ENCODE results near the gene HOXA2.

Gene HOXA2

DNA sequence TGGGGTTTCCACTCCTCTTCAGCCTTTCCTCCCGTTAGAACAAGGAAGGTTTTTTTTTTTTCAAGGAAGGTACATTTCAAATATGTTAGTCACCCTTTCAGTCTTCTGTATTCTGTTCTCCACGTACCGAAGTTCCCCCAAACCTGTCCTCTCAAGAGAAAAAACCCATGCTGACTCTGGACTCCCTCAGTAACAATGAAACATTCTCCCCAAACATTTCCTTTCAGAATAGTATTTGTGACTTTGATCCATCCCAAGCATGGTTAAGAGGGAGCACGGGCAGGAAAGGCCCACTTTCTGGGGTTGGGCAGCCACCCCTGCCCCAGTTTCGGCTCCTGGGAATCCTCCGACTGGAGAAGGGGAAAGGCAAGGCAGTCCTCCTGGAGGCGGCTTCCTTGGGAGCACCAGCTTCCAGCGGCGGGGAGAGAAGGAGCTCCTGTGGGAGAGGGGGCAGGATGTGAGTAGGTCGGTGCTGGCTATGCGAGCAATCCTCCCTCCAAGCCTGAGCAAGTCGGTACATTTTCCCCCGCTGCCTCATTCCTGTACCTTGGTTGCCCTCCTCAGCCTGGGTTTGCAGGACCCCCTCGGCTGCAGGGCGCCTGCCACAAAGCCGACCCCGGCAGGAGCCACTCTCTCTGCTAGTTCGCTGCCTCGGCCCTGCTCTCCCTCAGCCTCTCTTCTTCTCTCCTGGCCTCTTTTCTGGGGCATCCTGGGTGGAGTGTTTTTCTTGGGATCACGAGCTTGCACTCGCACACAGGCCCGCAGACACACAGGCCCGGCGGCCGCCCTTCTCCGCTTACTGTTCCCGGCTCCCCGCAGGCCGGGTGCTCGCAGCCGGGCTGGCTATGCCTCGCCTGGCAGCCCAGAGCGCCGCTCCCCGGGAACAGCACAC lies 4.6 kb downstream of the HOXA2 start:
- no peak for DNase-seq

DNA sequence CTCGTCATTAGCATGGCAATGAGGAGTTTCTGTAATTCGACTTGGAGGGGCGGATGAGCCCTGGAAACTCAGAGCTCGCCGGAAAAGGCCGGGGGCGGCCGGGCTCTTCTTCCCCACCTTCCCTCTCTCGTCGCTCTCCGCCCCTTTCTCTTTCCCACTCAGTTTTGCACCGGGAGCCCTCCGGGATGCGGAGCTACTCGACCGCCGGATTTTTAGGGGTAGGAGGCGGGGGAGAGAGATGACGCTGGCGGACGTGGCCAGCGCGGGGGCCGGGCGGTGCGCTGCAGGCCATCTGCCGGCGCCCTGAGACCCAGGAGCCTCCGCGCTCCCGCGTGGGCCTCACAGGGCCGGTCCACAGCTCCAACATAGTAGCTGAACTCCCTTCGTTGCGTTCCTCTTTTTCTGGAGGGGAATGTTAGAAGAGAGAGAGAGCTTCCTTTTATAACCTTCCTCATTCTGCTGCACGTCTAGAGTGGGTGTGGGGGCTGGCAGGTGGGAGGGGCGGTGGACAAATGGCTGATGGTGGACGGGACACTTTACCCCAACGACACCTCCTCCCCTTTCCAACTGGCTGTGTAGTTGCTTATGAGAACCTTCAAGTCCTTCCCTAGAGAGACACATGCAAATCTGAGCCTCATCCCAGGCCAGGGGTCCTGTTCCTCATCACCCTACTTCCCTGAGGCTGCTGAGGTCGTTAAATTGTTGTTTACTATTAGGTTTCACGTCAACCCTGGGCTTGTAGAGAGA lies 5.5 kb downstream of the HOXA2 start:
- DNase-seq = no peak

DNA sequence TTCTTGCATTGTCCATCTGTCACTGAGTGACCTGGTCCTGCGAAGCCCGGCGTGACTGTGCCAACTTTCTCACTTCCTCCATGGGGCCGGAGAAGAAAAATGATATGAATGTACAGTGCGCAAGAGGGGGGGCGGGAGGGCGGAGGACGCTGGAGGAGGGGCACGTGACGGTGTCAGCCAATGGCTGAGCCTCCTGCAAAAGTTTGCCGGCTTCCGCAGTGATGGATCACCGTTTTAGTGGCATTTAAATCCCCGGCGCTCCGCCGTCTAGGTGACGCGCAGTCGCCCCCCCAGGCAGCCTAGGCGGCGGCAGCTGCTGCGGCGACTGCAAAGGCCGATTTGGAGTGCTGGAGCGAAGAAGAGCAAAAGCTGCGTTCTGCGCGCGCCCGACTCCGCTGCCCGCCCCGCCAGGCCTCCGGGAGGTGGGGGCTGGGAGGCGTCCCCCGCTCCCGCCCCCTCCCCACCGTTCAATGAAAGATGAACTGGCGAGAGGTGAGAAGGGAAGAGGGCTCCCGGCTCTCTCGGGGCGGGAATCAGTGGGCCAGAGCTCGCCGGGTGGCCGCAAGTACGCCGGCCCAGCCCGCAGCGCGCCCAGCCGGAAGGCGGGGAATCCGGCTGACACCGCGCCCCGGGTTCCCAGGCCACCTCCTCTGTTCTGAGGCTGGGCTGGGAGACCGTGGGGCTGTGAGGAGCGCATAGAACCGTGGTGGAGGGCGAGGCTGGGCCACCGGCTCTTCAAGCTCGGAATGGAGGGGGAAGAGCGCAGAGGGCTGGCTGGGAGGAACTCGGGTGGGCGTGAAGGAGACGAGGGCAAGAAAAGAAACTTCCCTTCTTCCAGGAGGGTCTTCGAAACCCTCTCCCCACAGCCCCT lies 6.4 kb downstream of the HOXA2 start, which contains the start of gene HOXA1:
Gene HOXA1 (minus strand): TSS at position 104 of the 871 bp plus-strand sequence. CDS start 88 bp downstream, at position 16.
- DNase-seq = no peak

DNA sequence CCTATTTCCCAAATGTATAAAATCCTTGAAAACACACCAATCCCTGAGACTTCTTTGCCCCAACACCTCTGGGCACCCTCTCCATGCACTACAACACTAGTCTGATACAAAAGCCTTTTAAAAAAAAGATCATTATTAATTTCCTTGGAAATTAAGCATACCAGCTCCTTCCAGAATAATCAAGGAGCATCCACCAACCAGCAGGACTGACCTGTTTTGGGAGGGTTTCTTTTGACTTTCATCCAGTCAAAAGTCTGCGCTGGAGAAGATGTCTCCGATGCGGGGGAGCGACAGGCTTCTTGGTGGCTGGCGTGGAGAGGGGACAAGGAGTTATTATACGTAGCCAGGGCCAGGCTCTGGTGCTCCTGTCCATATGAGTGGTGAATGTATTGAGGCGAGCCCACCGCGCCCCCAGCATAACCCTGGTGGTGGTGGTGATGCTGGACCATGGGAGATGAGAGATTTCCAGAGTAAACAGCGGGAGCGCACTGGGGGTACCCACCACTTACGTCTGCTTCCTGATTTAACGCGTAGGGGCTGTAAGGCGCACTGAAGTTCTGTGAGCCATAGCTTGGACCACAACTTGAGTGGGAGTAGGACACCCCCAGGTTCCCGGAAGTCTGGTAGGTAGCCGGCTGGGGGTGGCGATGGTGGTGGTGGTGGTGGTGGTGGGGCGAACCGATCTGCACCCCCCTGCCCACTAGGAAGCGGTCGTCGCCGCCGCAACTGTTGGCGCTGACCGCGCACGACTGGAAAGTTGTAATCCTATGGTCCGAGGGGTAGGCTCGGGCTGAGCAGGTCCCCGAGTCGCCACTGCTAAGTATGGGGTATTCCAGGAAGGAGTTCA lies 7.2 kb downstream of the HOXA2 start:
- DNase-seq = no peak

DNA sequence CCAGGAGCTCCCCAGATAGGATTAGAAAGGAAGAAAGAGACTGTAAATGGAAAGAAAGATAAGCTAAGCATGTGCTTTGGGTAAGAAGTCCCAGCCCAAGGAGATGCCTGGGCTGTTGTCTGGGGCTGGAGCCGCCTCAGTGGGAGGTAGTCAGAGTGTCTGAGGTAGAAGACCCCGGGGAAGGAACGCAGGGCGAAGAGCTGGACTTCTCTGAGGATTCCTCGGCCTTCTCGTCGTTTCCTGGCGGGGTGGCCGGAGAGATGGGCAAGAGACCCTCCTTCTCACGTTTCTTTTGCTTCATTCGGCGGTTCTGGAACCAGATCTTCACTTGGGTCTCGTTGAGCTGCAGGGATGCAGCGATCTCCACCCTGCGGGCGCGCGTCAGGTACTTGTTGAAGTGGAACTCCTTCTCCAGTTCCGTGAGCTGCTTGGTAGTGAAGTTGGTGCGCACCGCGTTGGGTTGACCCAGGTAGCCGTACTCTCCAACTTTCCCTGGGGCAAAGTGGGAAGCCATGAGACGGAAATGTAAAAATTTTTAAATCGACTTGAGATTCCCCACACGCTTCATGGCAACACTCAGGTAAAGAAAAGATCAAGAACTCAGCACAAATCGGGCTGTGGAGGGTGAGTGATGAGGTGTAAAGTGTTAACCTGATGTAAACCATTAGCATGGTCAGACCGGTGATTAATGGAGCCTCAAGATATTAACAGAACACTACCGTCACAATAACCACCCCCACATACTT lies 8.0 kb downstream of the HOXA2 start:
- no peak for DNase-seq

DNA sequence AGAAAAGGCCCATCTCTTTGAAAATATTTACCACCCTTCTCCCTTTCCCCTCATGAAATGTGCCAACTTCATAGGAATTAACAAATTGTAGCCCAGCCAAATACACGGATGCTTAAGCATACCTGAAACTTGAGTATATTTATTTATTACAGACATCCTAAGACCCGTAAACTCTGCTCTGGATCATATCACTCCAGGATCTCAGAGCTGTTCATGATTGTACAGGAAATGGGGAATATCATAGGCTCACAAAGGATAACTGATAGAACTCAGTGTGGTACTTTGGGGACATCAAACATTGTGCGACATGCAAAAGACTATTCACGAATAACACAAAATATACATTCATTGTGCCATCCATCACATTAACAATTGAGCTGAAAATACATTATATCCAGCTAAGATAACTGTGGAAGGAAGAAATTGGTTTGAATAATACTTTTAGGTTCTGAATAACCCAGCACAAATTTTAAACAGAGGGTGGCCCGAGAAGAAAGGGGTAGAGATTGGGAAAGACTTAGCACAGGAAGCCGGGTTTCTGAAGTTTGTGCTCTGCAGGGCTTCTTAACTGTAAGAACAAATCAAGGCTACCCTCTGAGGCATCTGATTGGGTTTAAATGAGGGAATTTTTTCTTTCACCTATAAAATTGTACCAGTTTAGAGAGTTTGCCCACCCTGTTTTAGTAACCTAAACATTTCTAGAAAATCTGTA lies 9.1 kb downstream of the HOXA2 start:
- no peak for DNase-seq

DNA sequence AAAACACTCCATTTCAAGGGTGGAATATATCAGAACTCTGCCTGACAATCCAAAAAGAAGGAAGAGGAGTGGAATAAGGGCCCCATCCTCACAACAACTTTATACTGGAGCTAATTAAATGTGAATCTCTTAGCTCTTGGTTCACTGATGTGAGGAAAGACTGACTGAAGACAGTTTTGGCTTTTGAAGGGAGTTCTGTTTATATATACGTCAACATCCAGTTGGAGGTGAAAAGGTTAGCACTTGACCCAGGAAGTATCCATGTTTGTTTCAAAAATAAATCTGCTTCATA lies 9.7 kb downstream of the HOXA2 start:
- DNase-seq = no peak

DNA sequence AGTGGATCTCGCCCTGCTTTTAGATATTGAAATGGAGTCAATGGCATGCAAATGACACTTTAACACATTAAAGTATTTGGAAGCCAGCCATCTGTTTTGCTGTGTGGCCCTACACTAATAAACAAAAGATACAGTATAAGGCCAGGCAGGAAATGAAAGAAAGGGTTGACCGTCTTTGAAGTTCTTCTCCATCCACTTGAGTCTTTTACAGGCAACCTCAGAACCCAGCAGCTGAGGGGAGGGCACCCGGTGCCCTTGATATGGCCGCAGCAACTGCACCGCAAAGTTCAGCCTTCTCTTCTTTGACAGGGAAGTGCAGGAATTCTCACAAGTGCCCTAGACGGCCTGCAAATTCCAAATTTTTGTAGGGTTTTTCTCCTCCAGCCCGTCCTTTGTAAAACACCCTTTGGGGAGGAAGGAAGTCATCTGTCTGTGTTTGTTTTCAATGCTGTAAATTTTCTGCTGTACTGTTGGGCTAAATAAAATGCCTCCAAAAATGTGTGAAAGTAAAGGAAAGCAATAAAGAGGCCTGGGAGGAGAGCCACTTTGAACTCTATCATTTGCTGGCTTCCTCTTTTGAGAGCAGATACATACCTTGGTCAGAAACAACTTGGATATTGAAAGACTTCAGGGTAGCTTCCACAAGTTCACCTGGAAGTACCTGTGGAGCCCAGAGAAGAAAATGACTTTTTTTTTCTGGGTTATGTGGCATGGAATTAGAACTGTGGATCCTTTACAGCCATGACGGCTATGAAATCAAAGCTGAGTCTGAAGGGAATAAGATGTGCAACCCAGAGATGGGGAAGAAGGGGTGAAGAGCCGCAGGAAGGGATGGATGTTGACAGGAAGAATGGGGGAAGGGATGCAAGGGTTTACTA lies 10.3 kb downstream of the HOXA2 start:
- no peak for DNase-seq

DNA sequence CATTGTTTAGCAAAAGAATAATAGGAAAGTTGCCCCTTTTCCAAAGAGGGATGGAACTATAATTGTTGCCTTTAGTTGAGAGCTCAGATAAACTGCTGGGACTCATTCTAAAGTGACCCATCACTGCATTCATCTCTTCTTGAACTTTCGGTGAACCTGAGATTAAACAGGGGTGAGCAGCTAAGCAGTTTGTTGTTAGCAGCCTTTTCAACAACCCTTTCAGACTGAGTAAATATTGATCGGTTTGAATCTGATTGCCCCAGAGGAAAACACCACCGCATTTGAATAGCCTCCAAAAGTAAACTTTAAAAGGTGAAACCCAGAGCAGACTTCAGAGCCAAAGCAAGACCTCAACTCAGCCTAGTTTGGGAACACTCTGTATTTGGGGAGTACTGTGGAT lies 11.4 kb downstream of the HOXA2 start:
- DNase-seq = no peak

DNA sequence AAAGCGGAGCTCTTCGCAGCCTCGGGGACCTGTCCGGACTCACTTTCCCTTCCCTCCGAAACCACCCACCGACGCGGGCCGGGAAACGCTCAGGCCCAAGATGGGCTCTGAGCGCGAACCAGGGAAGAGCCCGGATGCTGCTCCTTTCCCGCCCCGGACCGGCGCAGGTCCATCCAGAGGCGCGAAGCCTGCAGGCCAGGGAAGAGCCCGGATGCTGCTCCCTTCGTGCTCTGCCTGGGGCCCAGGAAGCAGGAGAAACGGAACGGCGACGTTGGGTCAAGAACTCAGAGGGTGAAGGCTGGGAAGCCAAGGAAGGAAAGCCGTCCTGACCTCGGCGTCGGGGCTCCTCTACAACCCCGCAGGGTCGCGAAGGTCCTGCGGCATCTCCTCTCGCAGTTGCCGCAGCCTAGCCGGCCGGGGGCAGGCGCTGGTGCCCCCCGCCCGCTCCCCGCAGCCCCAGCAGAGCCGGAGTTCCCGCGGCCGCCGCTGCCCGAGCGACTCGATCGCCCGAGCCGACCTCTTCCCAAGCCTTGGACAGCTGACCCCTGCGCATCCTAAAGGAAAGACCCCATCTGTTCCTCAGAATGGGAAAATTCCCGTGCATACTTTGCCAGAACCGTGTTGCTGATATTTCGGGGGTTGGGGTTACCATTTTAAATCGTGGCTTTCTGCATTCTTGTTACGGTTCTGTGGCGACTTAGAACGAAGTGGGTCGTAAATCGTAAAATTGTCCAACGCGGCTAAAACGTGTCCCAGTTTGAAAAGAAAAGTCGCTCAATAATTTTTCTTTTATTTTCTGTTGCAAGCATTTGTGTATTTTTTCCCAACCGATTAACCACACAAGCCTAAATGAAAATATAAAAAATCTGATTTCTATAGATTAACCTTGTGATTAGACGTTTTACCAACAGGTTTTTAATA lies 14.2 kb downstream of the HOXA2 start:
- DNase-seq = no peak

DNA sequence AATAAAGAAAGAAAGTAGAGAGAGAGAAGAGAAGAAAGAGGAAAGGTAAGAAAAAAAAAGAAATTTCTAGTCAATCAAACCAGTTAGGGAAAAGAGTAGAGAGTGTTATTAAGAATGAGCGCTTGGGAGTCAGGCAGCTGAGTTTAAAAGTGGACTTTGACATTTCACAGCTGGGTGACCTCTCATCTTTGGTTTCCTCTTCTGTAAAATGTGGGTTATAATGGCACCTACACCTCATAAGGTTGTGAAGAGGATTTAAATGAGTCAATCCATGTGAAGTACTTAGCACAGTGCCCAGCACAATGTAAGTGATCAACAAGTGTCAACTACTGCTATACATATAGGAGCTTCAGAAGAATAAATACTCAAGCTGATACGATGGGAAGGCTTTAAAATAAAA lies 18.8 kb downstream of the HOXA2 start:
- DNase-seq = no peak

DNA sequence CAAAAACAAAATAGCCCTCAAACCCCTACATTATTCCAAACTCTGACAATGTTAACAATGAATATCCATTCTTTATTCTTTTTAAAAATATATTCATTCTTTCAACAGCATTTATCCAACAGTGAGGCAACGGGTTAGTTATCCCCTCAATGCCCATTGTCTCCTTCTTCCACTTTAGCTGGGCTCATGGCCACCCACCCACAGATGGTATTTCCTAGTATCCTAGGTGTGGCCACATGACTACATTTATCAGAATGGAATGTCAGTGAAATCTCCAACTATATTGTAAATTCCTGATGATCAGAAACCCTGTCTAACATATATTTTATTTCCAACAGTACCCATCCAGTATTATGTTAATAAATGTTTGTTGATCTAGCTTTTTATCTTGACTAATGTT lies 20.3 kb downstream of the HOXA2 start:
- DNase-seq = no peak

DNA sequence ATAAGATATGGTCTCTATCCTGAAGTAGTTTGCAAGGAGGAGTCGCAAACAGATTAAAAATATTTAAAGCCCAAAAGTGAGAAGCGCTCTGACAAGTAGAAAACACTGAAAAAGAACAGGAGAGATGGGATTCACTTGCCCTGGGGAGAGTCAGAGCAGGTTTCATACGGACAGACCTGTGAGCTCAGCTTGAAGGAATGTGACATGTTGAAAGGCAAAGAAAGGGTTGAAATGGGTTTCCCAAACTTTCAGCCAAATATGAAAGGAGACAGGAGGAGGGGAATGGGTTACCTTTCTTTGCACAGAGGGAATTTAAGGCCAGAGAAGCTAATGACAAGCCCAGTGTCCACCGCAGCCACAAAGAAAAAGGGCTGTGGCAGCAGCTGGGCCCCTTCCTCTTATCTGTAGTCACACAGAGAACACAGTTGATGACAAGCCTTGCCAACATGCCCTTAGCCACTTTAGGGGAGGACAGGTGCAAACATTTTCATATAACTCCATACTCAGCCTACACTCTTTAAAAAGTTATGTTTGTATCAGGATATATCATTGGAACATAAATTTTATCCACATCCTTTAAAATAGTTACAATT lies 21.5 kb downstream of the HOXA2 start:
- no peak for DNase-seq

DNA sequence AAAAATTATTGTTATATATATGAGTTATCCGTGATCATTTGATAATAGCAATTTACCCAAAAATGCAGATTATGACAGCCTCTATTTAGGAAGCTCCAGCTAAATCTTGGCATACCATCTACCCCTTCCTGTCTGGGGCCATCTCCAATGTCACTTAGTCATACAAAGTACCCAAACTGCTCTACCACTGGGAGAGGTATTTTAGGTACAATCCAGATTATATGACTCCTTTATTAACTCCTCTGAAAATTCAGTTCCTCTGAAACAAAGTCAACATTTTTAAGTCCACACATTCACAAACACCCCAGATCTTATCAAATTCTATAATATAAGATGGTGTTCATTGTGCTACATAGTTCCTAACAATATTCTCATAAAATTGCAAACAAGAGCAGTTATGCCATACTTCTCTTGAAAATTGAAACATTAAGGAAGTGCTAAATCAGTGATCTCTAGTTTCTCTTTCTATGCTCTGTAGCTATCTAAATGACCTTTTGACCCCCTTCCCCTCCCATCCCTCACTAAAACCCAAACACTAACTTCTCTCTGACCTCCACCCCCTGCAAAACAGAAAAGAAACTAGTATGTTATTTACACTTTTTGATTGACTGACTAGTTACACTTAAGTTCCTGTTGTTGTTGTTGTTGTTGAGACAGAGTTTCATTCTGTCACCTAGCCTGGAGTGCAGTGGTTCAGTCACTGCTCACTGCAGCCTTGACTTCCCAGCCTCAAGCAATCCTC lies 23.1 kb downstream of the HOXA2 start:
- DNase-seq = no peak

DNA sequence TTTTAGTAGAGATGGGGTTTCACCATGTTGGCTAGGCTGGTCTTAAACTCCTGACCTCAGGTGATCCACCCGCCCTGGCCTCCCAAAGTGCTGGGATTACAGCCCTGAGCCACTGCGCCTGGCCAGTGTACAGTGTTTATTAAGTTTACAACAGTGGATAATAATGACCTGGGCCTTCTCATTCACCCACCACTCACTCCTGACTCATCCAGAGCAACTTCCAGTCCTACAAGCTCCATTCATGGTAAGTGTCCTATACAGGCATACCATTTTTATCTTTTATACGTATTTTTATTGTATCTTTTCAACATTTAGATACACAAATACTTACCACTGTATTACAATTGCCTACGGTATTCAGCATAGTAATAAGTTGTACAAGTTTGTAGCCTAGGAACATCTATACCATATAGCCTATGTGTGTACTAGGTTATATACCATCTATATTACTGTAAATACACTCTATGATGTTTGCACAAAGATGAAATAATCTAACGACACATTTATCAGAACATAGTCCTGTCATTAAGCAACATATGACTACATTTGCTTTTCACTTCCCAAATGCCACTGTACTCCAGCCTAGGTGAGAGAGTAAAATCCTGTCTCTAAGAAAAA lies 23.8 kb downstream of the HOXA2 start:
- no peak for DNase-seq

DNA sequence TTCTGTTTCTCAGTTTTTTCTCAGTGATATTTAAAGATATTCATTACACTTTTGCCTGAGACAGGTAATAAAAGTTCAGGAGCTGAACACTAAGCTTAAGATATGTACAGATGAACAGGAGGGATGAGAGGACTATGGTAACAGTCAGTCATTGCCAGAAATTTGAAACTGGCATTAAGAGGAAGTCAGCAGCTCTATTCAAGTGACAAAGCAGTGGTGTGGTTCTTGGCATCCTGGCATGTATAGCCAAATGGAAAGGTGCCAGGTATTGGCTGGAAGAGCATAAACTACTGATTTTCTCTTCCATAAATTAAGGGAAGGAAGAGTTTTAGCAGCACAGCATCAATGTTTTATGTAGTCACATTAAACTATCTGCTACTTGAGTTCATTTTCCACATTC lies 29.4 kb downstream of the HOXA2 start:
- DNase-seq = no peak

All from NCI-H2029 (cell line).